ENCODE measurements around the gene MCF2L2.

Gene MCF2L2

DNA sequence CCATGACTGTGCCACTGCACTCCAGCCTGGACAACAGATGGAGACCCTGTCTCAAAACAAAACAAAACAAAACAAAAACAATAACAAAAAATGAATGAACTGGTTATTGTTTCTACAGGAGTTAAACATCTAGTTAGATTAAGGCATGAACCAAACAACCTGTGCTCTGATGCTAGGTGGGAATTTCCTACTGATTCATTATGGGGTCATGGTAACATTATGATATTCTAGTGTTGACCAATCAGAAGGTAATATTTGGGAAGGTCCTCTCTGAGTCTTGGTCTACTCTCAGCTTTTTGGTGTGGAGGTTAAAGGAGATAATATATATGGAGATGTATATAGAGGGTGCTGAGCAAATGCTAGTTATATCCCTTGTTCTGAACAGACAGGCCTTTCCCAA is 37.6 kb downstream of the MCF2L2 start (continued):
- no peak for TF ChIP-seq OSR1 (CRISPR knock-in tag; IDR thresholded peaks at IDR 0.05)
- no peak for TF ChIP-seq PPARA (CRISPR knock-in tag; IDR thresholded peaks at IDR 0.05; ENCODE audit: borderline replicate concordance)
- no peak for TF ChIP-seq ESRRG (CRISPR knock-in tag; IDR thresholded peaks at IDR 0.05)

DNA sequence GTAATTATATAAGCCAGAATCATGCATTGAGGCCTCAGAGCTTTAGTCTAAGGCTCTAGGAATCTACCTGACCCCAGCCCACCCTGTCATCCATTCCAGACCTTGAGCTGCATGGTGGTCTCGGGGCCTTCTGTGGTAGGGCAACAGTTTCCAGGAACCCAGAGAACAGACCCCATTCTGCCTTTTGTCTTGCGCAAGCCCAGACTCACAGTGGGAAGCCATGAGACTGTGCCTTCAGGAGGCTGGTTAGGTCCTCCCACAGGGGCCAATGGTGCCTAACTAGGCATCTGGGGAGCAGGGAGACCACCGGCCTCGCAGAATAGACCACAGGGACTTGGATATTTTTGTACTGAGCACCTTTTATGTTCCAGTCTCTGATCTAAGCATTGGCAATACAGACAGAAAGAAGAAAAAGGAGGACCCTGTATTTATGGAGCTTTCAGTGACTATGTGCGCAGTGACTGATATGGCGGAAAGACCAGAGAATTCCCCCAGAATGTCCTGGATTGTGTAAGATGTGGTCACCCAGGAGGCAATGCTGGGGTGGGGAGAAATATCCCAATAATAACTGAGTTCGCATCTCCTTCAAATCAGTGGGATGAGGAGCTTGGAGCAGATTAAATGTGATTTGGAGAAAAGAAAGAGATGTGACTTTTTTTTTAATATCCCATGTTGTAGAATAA is 40.1 kb downstream of the MCF2L2 start:
- no peak for TF ChIP-seq GLIS3 (CRISPR knock-in tag; IDR thresholded peaks at IDR 0.05)
- no peak for TF ChIP-seq ZNF565 (CRISPR knock-in tag; conservative IDR thresholded peaks at IDR 0.05; ENCODE audit: low read depth)
- no peak for TF ChIP-seq ZFP30 (CRISPR knock-in tag; IDR thresholded peaks at IDR 0.05)
- TF ChIP-seq, protein P1, sequence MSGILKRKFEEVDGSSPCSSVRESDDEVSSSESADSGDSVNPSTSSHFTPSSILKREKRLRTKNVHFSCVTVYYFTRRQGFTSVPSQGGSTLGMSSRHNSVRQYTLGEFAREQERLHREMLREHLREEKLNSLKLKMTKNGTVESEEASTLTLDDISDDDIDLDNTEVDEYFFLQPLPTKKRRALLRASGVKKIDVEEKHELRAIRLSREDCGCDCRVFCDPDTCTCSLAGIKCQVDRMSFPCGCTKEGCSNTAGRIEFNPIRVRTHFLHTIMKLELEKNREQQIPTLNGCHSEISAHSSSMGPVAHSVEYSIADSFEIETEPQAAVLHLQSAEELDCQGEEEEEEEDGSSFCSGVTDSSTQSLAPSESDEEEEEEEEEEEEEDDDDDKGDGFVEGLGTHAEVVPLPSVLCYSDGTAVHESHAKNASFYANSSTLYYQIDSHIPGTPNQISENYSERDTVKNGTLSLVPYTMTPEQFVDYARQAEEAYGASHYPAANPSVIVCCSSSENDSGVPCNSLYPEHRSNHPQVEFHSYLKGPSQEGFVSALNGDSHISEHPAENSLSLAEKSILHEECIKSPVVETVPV (CRISPR knock-in tag; IDR thresholded peaks at IDR 0.05): no peak
- TF ChIP-seq, protein P2, sequence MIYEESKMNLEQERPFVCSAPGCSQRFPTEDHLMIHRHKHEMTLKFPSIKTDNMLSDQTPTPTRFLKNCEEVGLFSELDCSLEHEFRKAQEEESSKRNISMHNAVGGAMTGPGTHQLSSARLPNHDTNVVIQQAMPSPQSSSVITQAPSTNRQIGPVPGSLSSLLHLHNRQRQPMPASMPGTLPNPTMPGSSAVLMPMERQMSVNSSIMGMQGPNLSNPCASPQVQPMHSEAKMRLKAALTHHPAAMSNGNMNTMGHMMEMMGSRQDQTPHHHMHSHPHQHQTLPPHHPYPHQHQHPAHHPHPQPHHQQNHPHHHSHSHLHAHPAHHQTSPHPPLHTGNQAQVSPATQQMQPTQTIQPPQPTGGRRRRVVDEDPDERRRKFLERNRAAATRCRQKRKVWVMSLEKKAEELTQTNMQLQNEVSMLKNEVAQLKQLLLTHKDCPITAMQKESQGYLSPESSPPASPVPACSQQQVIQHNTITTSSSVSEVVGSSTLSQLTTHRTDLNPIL (CRISPR knock-in tag; IDR thresholded peaks at IDR 0.05; ENCODE audit: low read depth): no peak
- no peak for TF ChIP-seq PPARA (CRISPR knock-in tag; IDR thresholded peaks at IDR 0.05; ENCODE audit: borderline replicate concordance)
- no peak for TF ChIP-seq TCF4 (CRISPR knock-in tag; IDR thresholded peaks at IDR 0.05; ENCODE audit: borderline replicate concordance)
- TF ChIP-seq OSR1 (CRISPR knock-in tag; IDR thresholded peaks at IDR 0.05): no peak
- no peak for TF ChIP-seq SNAI2 (CRISPR knock-in tag; IDR thresholded peaks at IDR 0.05)
- no peak for TF ChIP-seq ZNF8 (CRISPR knock-in tag; IDR thresholded peaks at IDR 0.05)
- no peak for TF ChIP-seq ZNF70 (CRISPR knock-in tag; IDR thresholded peaks at IDR 0.05)
- TF ChIP-seq, protein P3, sequence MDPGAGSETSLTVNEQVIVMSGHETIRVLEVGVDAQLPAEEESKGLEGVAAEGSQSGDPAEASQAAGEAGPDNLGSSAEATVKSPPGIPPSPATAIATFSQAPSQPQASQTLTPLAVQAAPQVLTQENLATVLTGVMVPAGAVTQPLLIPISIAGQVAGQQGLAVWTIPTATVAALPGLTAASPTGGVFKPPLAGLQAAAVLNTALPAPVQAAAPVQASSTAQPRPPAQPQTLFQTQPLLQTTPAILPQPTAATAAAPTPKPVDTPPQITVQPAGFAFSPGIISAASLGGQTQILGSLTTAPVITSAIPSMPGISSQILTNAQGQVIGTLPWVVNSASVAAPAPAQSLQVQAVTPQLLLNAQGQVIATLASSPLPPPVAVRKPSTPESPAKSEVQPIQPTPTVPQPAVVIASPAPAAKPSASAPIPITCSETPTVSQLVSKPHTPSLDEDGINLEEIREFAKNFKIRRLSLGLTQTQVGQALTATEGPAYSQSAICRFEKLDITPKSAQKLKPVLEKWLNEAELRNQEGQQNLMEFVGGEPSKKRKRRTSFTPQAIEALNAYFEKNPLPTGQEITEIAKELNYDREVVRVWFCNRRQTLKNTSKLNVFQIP (CRISPR knock-in tag; IDR thresholded peaks at IDR 0.05; ENCODE audit: borderline replicate concordance, low read depth): no peak
- TF ChIP-seq CSDC2 (CRISPR knock-in tag; IDR thresholded peaks at IDR 0.05): no peak
- TF ChIP-seq ARNTL (CRISPR knock-in tag; IDR thresholded peaks at IDR 0.05; ENCODE audit: borderline replicate concordance, low read depth): no peak
- TF ChIP-seq ESRRG (CRISPR knock-in tag; IDR thresholded peaks at IDR 0.05): no peak
- TF ChIP-seq, protein P4, sequence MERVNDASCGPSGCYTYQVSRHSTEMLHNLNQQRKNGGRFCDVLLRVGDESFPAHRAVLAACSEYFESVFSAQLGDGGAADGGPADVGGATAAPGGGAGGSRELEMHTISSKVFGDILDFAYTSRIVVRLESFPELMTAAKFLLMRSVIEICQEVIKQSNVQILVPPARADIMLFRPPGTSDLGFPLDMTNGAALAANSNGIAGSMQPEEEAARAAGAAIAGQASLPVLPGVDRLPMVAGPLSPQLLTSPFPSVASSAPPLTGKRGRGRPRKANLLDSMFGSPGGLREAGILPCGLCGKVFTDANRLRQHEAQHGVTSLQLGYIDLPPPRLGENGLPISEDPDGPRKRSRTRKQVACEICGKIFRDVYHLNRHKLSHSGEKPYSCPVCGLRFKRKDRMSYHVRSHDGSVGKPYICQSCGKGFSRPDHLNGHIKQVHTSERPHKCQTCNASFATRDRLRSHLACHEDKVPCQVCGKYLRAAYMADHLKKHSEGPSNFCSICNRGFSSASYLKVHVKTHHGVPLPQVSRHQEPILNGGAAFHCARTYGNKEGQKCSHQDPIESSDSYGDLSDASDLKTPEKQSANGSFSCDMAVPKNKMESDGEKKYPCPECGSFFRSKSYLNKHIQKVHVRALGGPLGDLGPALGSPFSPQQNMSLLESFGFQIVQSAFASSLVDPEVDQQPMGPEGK (CRISPR knock-in tag; IDR thresholded peaks at IDR 0.05; ENCODE audit: borderline replicate concordance): no peak
- TF ChIP-seq ZFP3 (CRISPR knock-in tag; IDR thresholded peaks at IDR 0.05): no peak
- no peak for ATAC-seq

DNA sequence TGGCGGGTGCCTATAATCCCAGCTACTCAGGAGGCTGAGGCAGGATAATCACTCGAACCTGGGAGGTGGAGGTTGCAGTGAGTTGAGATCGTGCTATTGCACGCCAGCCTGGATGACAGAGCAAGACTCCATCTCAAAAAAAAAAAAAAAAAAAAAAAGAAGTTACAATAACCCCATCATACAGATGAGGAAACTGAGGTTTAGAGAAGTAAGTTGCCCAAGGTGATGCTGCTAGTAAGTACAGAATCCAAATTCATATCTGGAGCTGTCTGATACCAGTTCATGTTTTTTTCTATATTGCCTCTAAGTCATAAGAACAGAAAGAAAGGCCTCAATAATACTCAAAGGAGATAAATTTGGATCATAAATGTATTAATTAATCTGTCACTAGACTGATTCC is 40.6 kb downstream of the MCF2L2 start:
- no peak for ATAC-seq
- TF ChIP-seq ZNF8 (CRISPR knock-in tag; IDR thresholded peaks at IDR 0.05): no peak
- no peak for TF ChIP-seq ZC3H10 (CRISPR knock-in tag; IDR thresholded peaks at IDR 0.05)
- TF ChIP-seq, protein P5, sequence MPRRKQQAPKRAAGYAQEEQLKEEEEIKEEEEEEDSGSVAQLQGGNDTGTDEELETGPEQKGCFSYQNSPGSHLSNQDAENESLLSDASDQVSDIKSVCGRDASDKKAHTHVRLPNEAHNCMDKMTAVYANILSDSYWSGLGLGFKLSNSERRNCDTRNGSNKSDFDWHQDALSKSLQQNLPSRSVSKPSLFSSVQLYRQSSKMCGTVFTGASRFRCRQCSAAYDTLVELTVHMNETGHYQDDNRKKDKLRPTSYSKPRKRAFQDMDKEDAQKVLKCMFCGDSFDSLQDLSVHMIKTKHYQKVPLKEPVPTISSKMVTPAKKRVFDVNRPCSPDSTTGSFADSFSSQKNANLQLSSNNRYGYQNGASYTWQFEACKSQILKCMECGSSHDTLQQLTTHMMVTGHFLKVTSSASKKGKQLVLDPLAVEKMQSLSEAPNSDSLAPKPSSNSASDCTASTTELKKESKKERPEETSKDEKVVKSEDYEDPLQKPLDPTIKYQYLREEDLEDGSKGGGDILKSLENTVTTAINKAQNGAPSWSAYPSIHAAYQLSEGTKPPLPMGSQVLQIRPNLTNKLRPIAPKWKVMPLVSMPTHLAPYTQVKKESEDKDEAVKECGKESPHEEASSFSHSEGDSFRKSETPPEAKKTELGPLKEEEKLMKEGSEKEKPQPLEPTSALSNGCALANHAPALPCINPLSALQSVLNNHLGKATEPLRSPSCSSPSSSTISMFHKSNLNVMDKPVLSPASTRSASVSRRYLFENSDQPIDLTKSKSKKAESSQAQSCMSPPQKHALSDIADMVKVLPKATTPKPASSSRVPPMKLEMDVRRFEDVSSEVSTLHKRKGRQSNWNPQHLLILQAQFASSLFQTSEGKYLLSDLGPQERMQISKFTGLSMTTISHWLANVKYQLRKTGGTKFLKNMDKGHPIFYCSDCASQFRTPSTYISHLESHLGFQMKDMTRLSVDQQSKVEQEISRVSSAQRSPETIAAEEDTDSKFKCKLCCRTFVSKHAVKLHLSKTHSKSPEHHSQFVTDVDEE (CRISPR knock-in tag; IDR thresholded peaks at IDR 0.05): no peak
- TF ChIP-seq RARB (CRISPR knock-in tag; IDR thresholded peaks at IDR 0.05): no peak
- TF ChIP-seq SNAI2 (CRISPR knock-in tag; IDR thresholded peaks at IDR 0.05): no peak
- no peak for TF ChIP-seq BACH2 (CRISPR knock-in tag; IDR thresholded peaks at IDR 0.05; ENCODE audit: borderline replicate concordance)
- TF ChIP-seq CSDC2 (CRISPR knock-in tag; IDR thresholded peaks at IDR 0.05): no peak
- TF ChIP-seq ISL1 (CRISPR knock-in tag; IDR thresholded peaks at IDR 0.05): no peak
- TF ChIP-seq, protein P1 (CRISPR knock-in tag; IDR thresholded peaks at IDR 0.05): no peak
- no peak for TF ChIP-seq TCF4 (CRISPR knock-in tag; IDR thresholded peaks at IDR 0.05; ENCODE audit: borderline replicate concordance)

Measured in SK-N-SH treated with all-trans-retinoic acid at 6 μM for 48 hours (cell line).